Gastrocnemius medialis (tissue), 4 donors: ENCODE data around the gene APBA2. TPM values are rescaled to one million over a fixed set of nuclear protein-coding genes. Genes with fewer than 3 reads are reported as not detected.

Experiments
- ATAC-seq, 2 donors: fragments of 150-250 bp; one replicate each; pipeline ENCODE4 v1.9.1; 2016
- DNase-seq, 2 donors: peaks; one replicate each; pipeline ENCODE4 v3.0.0-alpha.2; 2019
- H3K27ac ChIP-seq, 4 donors: fragments of 200-600 bp; sonication (generic); 1 replicate in 1 of 4; 2 replicates in 3 of 4; pipeline ENCODE4 v1.5.1; 2016 to 2018; ENCODE audit warnings: mild to moderate bottlenecking in 2 of 4, moderate library complexity in 1 of 4
- H3K27me3 ChIP-seq, 3 donors: fragments of 200-600 bp; sonication (generic) in 2 of 3; 1 replicate in 1 of 3; 2 replicates in 2 of 3; pipeline versions ENCODE4 v1.5.1 to v1.6.0; 2016 to 2019; ENCODE audit warnings: mild to moderate bottlenecking in 1 of 3, moderate library complexity in 1 of 3
- H3K36me3 ChIP-seq, 2 donors: fragments of 200-600 bp; sonication (generic) in 1 of 2; one replicate each; pipeline ENCODE4 v1.5.1; 2017 to 2018
- H3K4me1 ChIP-seq, 2 donors: fragments of 200-600 bp; sonication (generic) in 1 of 2; one replicate each; pipeline ENCODE4 v1.5.1; 2016 to 2017; ENCODE audit warnings: mild to moderate bottlenecking in 2 of 2
- H3K4me3 ChIP-seq, 4 donors: fragments of 200-600 bp; sonication (generic) in 3 of 4; 1 replicate in 1 of 4; 2 replicates in 3 of 4; pipeline ENCODE4 v1.5.1; 2016 to 2019; ENCODE audit warnings: mild to moderate bottlenecking in 2 of 4
- H3K9me3 ChIP-seq, 3 donors: fragments of 200-600 bp; sonication (generic) in 2 of 3; 1 replicate in 1 of 3; 2 replicates in 2 of 3; pipeline ENCODE4 v1.5.1; 2016 to 2019
- POLR2A ChIP-seq, 2 donors: fragments of 450-650 bp; IDR thresholded peaks; one replicate each; pipeline ENCODE4 v1.6.1; 2017; ENCODE audit warnings: antibody characterized with exemption in 2 of 2, mild to moderate bottlenecking in 2 of 2, moderate library complexity in 2 of 2
- in situ Hi-C, 4 donors: fragments of 200-750 bp; cut with MboI; loops; one replicate each; pipeline versions ENCODE4 v1.15.0 to v1.8.0; 2017; ENCODE audit warnings: low sequenced_read_pairs in 4 of 4
- intact Hi-C: fragments of 100-400 bp; cut with DNase I; formaldehyde crosslinking; loops from one replicate; pipeline ENCODE4 v1.15.1; 2023; ENCODE audit warnings: low total_unique reads
- total RNA-seq, 4 donors: library from RNA; depleted of rRNA; stranded (reverse); fragments of >200 nt; gene quantifications; one replicate each; pipeline versions ENCODE4 v1.1.0 to v1.2.3, GENCODE V29; 2016
- TF ChIP-seq, protein P1 (sequence below), 5 experiments: fragments of 450-650 bp in 3 of 5; fragments of 200-600 bp in 2 of 5; sonication (generic) in 2 of 5; IDR thresholded peaks in 4 of 5; conservative IDR thresholded peaks in 1 of 5; 1 replicate in 4 of 5; 2 replicates in 1 of 5; pipeline ENCODE4 v1.5.1; 2016 to 2019; ENCODE audit warnings: antibody characterized with exemption in 5 of 5, mild to moderate bottlenecking in 3 of 5, moderate library complexity in 3 of 5

Gene APBA2
- total RNA-seq, 4 donors from 2014 or later: 0.19 to 0.31 TPM; not detected in 2

DNA sequence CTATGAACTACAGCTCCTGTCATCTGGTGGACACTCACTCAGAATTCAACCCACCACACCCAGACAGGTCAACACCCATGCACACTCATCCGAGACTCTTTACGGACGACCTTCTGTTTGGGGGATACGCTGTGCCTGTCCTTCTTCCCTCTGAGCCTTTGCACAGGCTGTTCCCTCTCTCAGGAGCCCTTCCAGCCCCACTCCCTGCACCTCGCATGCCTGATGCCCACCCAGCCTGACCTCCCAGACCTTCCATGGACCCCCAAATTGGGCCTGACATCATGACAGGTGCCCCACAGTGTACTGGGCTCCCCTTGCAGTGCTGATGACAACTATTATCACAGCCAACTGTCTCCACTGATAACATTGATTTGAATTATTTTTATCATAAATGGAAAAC lies 248.0 kb downstream of the APBA2 start:
- TF ChIP-seq POLR2A (IDR thresholded peaks at IDR 0.05): no peak
- TF ChIP-seq, protein P1, sequence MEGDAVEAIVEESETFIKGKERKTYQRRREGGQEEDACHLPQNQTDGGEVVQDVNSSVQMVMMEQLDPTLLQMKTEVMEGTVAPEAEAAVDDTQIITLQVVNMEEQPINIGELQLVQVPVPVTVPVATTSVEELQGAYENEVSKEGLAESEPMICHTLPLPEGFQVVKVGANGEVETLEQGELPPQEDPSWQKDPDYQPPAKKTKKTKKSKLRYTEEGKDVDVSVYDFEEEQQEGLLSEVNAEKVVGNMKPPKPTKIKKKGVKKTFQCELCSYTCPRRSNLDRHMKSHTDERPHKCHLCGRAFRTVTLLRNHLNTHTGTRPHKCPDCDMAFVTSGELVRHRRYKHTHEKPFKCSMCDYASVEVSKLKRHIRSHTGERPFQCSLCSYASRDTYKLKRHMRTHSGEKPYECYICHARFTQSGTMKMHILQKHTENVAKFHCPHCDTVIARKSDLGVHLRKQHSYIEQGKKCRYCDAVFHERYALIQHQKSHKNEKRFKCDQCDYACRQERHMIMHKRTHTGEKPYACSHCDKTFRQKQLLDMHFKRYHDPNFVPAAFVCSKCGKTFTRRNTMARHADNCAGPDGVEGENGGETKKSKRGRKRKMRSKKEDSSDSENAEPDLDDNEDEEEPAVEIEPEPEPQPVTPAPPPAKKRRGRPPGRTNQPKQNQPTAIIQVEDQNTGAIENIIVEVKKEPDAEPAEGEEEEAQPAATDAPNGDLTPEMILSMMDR (IDR thresholded peaks at IDR 0.05 in 4 of 5, conservative IDR thresholded peaks at IDR 0.05 in 1 of 5): no peak
- Histone ChIP-seq H3K4me3 (no peak overlapping the region), H3K9me3 (no peaks in the 10 kb centered on the region), H3K36me3 (no peaks in the 10 kb centered on the region), H3K27ac (no peak overlapping the region), H3K27me3 (peaks cover 0 to 12% (median 12%) of the 10 kb centered on the region in 3 donors), H3K4me1 (no peaks in the 10 kb centered on the region)
- no peak for DNase-seq
- ATAC-seq: no peak
- in situ Hi-C loops (no loop called here), intact Hi-C loops (no loop called here)

DNA sequence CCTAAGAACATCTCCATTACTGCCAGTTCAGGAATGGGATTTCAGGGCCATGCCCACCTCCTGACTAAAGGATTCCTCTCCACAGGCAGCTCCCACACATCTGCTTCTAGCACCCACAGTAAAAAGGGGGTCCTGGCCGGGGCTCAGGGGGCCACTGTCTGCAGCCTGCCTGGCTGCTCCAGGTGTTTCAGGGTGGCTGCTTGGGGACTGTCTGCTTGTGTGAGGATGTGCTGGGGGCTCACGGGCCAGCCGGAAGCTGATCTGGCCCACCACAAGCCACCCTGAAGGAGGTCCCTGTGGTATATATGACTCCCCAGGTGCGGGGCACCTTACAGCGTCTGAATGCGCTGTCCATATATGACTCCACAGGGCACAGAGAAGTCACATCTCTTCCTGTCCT lies 248.5 kb downstream of the APBA2 start:
- DNase-seq (no peak), ATAC-seq (no peak)
- Histone ChIP-seq H3K27ac (no peak overlapping the region), H3K4me1 (no peaks in the 10 kb centered on the region), H3K9me3 (no peaks in the 10 kb centered on the region), H3K36me3 (no peaks in the 10 kb centered on the region), H3K4me3 (no peak overlapping the region), H3K27me3 (peaks cover 0 to 13% (median 12%) of the 10 kb centered on the region in 3 donors)
- TF ChIP-seq, protein P1 (IDR thresholded peaks at IDR 0.05 in 4 of 5, conservative IDR thresholded peaks at IDR 0.05 in 1 of 5): no peak
- no peak for TF ChIP-seq POLR2A (IDR thresholded peaks at IDR 0.05)
- intact Hi-C loops: no loop called here
- in situ Hi-C loops: no loop called here

DNA sequence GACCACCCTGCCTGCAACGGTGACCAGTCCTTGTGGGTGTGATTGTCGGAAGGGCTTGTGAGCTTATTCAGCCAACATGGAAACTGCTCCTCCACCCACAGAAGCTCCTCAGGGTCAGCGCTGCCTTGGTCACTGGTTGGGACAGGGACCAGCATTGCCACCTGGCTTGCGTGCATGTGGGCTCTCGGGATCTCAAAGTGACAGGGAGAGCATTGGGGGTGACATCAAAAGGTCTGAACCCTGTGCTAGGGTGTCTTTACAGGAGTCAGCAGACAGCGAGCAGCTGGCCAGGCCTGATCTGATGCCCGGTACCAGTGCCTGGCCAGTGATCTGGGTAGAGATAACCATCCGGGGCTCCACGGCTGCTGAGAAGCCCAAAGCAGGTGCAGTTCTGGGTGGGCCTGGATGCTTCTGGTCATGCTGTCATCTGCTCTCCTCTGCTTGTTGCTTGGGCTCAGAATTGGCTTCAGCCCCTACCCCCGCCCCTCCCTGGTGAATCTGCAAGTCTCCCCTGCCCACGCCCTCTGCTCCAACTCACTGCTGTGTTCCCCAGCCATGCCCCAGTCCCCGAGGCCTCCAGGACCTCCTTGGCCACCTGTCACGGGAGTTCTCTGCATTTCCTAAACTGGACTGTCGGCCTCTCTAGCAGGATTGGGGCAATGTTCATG lies 249.0 kb downstream of the APBA2 start:
- intact Hi-C loops (no loop called here), in situ Hi-C loops (no loop called here)
- H3K36me3 ChIP-seq: no peaks in the 10 kb centered on the region
- peaks cover 4 to 13% (median 12%) of the 10 kb centered on the region in 3 donors for H3K27me3 ChIP-seq
- H3K4me3 ChIP-seq: no peak overlapping the region
- ATAC-seq (no peak), DNase-seq (no peak)
- no peaks in the 10 kb centered on the region for H3K9me3 ChIP-seq
- no peak overlapping the region for H3K27ac ChIP-seq
- no peaks in the 10 kb centered on the region for H3K4me1 ChIP-seq
- TF ChIP-seq, protein P1 (IDR thresholded peaks at IDR 0.05 in 4 of 5, conservative IDR thresholded peaks at IDR 0.05 in 1 of 5): no peak
- TF ChIP-seq POLR2A (IDR thresholded peaks at IDR 0.05): no peak

DNA sequence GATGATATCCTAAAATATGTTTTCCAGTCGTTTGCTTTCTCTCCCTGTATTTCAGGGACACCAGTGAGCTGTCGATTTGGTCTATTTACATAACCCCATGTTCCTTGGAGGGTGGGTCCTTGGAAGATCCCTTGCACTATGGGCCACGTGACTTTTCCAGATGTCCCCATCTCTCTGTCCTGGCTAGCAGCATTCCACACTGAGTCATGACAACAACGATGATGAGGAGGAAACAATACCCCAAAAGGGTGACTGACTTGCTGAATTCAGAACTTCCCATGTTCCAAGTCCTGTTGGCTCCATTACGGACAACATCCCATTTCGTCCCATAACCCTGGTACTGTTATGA lies 249.5 kb downstream of the APBA2 start:
- DNase-seq (no peak), ATAC-seq (no peak)
- in situ Hi-C loops: no loop called here
- Histone ChIP-seq H3K9me3 (no peaks in the 10 kb centered on the region), H3K4me3 (no peak overlapping the region), H3K4me1 (no peaks in the 10 kb centered on the region), H3K27me3 (peaks cover 5 to 13% (median 12%) of the 10 kb centered on the region in 3 donors), H3K27ac (no peak overlapping the region), H3K36me3 (no peaks in the 10 kb centered on the region)
- intact Hi-C loops: no loop called here
- TF ChIP-seq, protein P1 (IDR thresholded peaks at IDR 0.05 in 4 of 5, conservative IDR thresholded peaks at IDR 0.05 in 1 of 5): no peak
- no peak for TF ChIP-seq POLR2A (IDR thresholded peaks at IDR 0.05)
